HepG2 (cell line): Measurements from ENCODE around the gene VAV2. TPM values are rescaled to one million over a fixed set of nuclear protein-coding genes. Genes with fewer than 3 reads are reported as not detected.

Experiments used
- ATAC-seq: fragments of 200-7000 bp; cut with Tn5 transposase; 3 replicates; pipeline ENCODE4 v1.9.1; 2020; ENCODE audit warnings: mild to moderate bottlenecking, moderate library complexity
- BruUV-seq: library from RNA; stranded (reverse); fragments of 400-500 nt; replicated peaks from 2 replicates; lab custom pipeline; 2021; lab: Mats Ljungman, UMichigan
- CTCF ChIA-PET: fragments of 300-600 bp; formaldehyde crosslinking; extraction: SDS; loops from one replicate; lab custom pipeline; 2021; ENCODE audit warnings: low total read pairs, inconsistent platforms, low intra/inter-chr PET ratio; lab: Yijun Ruan, JAX
- POLR2A ChIA-PET: fragments of 350-600 bp; sonication (Branson Sonifier 250); formaldehyde crosslinking; loops from one replicate; lab custom pipeline; 2020; ENCODE audit warnings: antibody characterized with exemption, inconsistent platforms; lab: Yijun Ruan, JAX
- DNase-seq: peaks from one replicate; pipeline ENCODE4 v3.0.0-alpha.2; 2015; ENCODE audit warnings: low spot score
- FAIRE-seq: peaks from 3 replicates; lab custom pipeline; 2011; peaks lifted over from hg19 to GRCh38; lab: Jason Lieb, UNC
- H2AFZ ChIP-seq: one replicate; pipeline ENCODE4 v1.6.1; 2011; ENCODE audit warnings: low read length, inconsistent platforms
- H3K27ac ChIP-seq: fragments of 300-600 bp; 3 replicates; pipeline ENCODE4 v1.8.0; 2011; ENCODE audit warnings: mixed run types, mild to moderate bottlenecking, mixed read lengths, low read length, inconsistent platforms; ENCODE audit not compliant: insufficient read depth; ENCODE audit errors: extremely low read length
- H3K27me3 ChIP-seq, 2 experiments: fragments of 200-600 bp in 1 of 2; 2 replicates in 1 of 2; 3 replicates in 1 of 2; pipeline versions ENCODE4 v1.6.0 to v1.8.0; 2011; ENCODE audit warnings: low read length in 2 of 2, mild to moderate bottlenecking in 2 of 2, moderate library complexity in 2 of 2, inconsistent platforms in 1 of 2; ENCODE audit not compliant: insufficient read depth in 2 of 2, control insufficient read depth in 1 of 2
- H3K36me3 ChIP-seq, 2 experiments: fragments of 200-600 bp in 1 of 2; replicated peaks in 1 of 2; 2 replicates in 1 of 2; 3 replicates in 1 of 2; pipeline versions ENCODE4 v1.5.1 to v1.8.0; 2011; ENCODE audit warnings: low read length in 2 of 2, inconsistent platforms in 1 of 2; ENCODE audit not compliant: insufficient read depth in 2 of 2, control insufficient read depth in 1 of 2
- H3K4me1 ChIP-seq: 2 replicates; pipeline ENCODE4 v1.5.1; 2012; ENCODE audit warnings: low read length, inconsistent platforms; ENCODE audit not compliant: insufficient read depth
- H3K4me2 ChIP-seq: 2 replicates; pipeline ENCODE4 v1.6.0; 2011; ENCODE audit warnings: low read depth, low read length, inconsistent platforms
- H3K4me3 ChIP-seq, 3 experiments: fragments of 200-600 bp in 1 of 3; sonication (generic), shearing (Covaris generic) in 1 of 3; replicated peaks in 1 of 3; 2 replicates each; pipeline ENCODE4 v1.5.1; 2011 to 2016; ENCODE audit warnings: low read length in 3 of 3, inconsistent platforms in 2 of 3, low read depth in 2 of 3, mild to moderate bottlenecking in 2 of 3, control low read depth in 1 of 3, mixed read lengths in 1 of 3; ENCODE audit not compliant: insufficient read depth in 1 of 3
- H3K79me2 ChIP-seq: one replicate; pipeline ENCODE4 v1.6.1; 2011; ENCODE audit warnings: low read length, inconsistent platforms; ENCODE audit not compliant: insufficient read depth
- H3K9ac ChIP-seq: 2 replicates; pipeline ENCODE4 v1.6.0; 2011; ENCODE audit warnings: mild to moderate bottlenecking, low read depth, low read length, inconsistent platforms; ENCODE audit not compliant: insufficient read depth
- H3K9me3 ChIP-seq: 2 replicates; pipeline ENCODE4 v1.5.1; 2012; ENCODE audit warnings: mild to moderate bottlenecking, low read length
- H4K20me1 ChIP-seq: 2 replicates; pipeline ENCODE4 v1.6.0; 2011; ENCODE audit warnings: inconsistent platforms, mild to moderate bottlenecking, low read length, moderate library complexity; ENCODE audit not compliant: insufficient read depth
- ELF1 ChIP-seq: sonication (generic); formaldehyde crosslinking; IDR thresholded peaks from 2 replicates; pipeline ENCODE4 v1.4.0; 2020; ENCODE audit warnings: missing genetic modification reagents
- HDAC1 ChIP-seq: sonication (generic); formaldehyde crosslinking; IDR thresholded peaks from 2 replicates; pipeline ENCODE4 v1.5.1; 2020; ENCODE audit warnings: mild to moderate bottlenecking, missing genetic modification reagents
- HNF4A ChIP-seq: sonication (generic); formaldehyde crosslinking; IDR thresholded peaks from 2 replicates; pipeline ENCODE4 v1.4.0; 2020; ENCODE audit warnings: missing genetic modification reagents
- KDM4B ChIP-seq: sonication (generic); formaldehyde crosslinking; IDR thresholded peaks from 2 replicates; pipeline ENCODE4 v1.4.0; 2020; ENCODE audit warnings: missing genetic modification reagents
- KDM5A ChIP-seq: fragments of 200-600 bp; sonication (generic); IDR thresholded peaks from 2 replicates; pipeline ENCODE4 v1.7.0; 2018; ENCODE audit warnings: antibody characterized with exemption, mild to moderate bottlenecking, low read length, borderline replicate concordance
- NFKBIZ ChIP-seq: IDR thresholded peaks from 2 replicates; pipeline ENCODE4 v1.6.1; 2018; ENCODE audit warnings: missing genetic modification reagents, missing compliant biosample characterization
- ZBTB21 ChIP-seq: sonication (generic); formaldehyde crosslinking; IDR thresholded peaks from 2 replicates; pipeline ENCODE4 v1.4.0; 2020; ENCODE audit warnings: missing genetic modification reagents
- ZFX ChIP-seq: sonication (generic); formaldehyde crosslinking; IDR thresholded peaks from 2 replicates; pipeline ENCODE4 v1.4.0; 2020; ENCODE audit warnings: mild to moderate bottlenecking, low read depth, missing genetic modification reagents, moderate library complexity
- ZNF747 ChIP-seq: sonication (generic); formaldehyde crosslinking; IDR thresholded peaks from 2 replicates; pipeline ENCODE4 v1.8.1; 2023; ENCODE audit warnings: missing genetic modification reagents, mild to moderate bottlenecking, borderline replicate concordance
- ZNF780A ChIP-seq: sonication (generic); formaldehyde crosslinking; IDR thresholded peaks from 2 replicates; pipeline ENCODE4 v1.8.0; 2022; ENCODE audit warnings: mild to moderate bottlenecking, missing genetic modification reagents, moderate library complexity
- ZNF883 ChIP-seq: sonication (generic); formaldehyde crosslinking; IDR thresholded peaks from 2 replicates; pipeline ENCODE4 v1.5.1; 2020; ENCODE audit warnings: mild to moderate bottlenecking, missing genetic modification reagents; ENCODE audit errors: not compliant biosample characterization
- WGBS: methylation state at CpG from one replicate; pipeline ENCODE4 v1.1.6; 2017; ENCODE audit warnings: low lambda C conversion rate; 5-methylcytosine and 5-hydroxymethylcytosine counted together
- in situ Hi-C: cut with HindIII; loops from 2 replicates; pipeline ENCODE4 v1.10.0; 2017; ENCODE audit warnings: low pct_unique_long_range_greater_than_20kb; ENCODE audit not compliant: extremely low pct_ligation_motif_present
- intact Hi-C: fragments of 100-400 bp; cut with micrococcal nuclease; formaldehyde crosslinking; loops from one replicate; pipeline ENCODE4 v1.10.0; 2022; ENCODE audit not compliant: unreplicated experiment
- polyA plus RNA-seq, 8 experiments: library from polyadenylated mRNA; depleted of rRNA in 3 of 8; stranded (reverse) in 7 of 8; unstranded in 1 of 8; fragments of >200 nt; fragmentation: Illumina TruSeq in 4 of 8; extraction: Trizol in 4 of 8; gene quantifications; 2 replicates each; pipeline versions ENCODE4 v1.2.1 to v1.2.3, GENCODE V29; 2011 to 2016; ENCODE audit warnings: low read depth in 4 of 8, missing spikeins in 1 of 8, mixed read lengths in 1 of 8; ENCODE audit not compliant: insufficient read depth in 1 of 8
- total RNA-seq, 5 experiments: library from RNA; depleted of rRNA; stranded (reverse); fragments of >200 nt; fragmentation: Illumina TruSeq; extraction: Trizol; gene quantifications; 2 replicates each; pipeline ENCODE4 v1.2.3, GENCODE V29; 2016; ENCODE audit warnings: low read depth in 1 of 5
- TF ChIP-seq, protein P1 (sequence below): sonication (generic); formaldehyde crosslinking; IDR thresholded peaks from 2 replicates; pipeline ENCODE4 v1.8.0; 2023; ENCODE audit warnings: mild to moderate bottlenecking, missing genetic modification reagents
- TF ChIP-seq, protein P2 (sequence below): sonication (generic); formaldehyde crosslinking; IDR thresholded peaks from 2 replicates; pipeline ENCODE4 v1.8.1; 2023; ENCODE audit warnings: mild to moderate bottlenecking, missing genetic modification reagents
- TF ChIP-seq, protein P3 (sequence below): sonication (generic); formaldehyde crosslinking; IDR thresholded peaks from 2 replicates; pipeline ENCODE4 v1.4.0; 2020; ENCODE audit warnings: missing genetic modification reagents
- TF ChIP-seq, protein P4 (sequence below): sonication (generic); formaldehyde crosslinking; IDR thresholded peaks from 2 replicates; pipeline ENCODE4 v1.4.0; 2020; ENCODE audit warnings: missing genetic modification reagents, borderline replicate concordance

Gene VAV2
- total and polyA plus RNA-seq, 2 of the 13 experiments (the other 11 are each of a cell fraction or from before 2014, with no cell fraction given) = 22.5 to 22.9 TPM

DNA sequence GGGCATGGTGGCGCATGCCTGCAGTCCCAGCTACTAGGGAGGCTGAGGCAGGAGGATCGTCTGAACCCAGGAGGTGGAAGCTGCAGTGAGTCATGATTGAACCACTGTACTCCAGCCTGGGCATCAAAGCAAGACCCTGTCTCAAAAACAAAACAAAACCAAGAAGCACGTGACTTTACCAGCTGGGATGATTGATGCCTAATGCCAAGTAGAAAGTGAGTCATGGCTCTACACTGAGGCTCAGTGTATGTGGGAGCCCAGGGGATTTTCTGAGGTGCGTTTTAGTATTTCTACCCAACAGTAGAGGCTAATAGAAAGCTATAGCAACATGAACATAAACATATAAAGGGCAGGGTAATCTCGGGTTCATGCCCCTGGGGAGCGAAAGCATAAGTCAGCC is 19.3 kb upstream of the VAV2 start (continued):
- TF ChIP-seq ZNF747 (CRISPR knock-in tag) = no peak
- TF ChIP-seq, protein P1, sequence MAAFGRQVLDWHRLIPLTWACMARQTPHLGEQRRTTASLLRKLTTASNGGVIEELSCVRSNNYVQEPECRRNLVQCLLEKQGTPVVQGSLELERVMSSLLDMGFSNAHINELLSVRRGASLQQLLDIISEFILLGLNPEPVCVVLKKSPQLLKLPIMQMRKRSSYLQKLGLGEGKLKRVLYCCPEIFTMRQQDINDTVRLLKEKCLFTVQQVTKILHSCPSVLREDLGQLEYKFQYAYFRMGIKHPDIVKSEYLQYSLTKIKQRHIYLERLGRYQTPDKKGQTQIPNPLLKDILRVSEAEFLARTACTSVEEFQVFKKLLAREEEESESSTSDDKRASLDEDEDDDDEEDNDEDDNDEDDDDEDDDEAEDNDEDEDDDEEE (CRISPR knock-in tag) = no peak
- TF ChIP-seq, protein P2, sequence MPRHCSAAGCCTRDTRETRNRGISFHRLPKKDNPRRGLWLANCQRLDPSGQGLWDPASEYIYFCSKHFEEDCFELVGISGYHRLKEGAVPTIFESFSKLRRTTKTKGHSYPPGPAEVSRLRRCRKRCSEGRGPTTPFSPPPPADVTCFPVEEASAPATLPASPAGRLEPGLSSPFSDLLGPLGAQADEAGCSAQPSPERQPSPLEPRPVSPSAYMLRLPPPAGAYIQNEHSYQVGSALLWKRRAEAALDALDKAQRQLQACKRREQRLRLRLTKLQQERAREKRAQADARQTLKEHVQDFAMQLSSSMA (CRISPR knock-in tag) = no peak
- TF ChIP-seq, all 625 proteins: peak for 0

DNA sequence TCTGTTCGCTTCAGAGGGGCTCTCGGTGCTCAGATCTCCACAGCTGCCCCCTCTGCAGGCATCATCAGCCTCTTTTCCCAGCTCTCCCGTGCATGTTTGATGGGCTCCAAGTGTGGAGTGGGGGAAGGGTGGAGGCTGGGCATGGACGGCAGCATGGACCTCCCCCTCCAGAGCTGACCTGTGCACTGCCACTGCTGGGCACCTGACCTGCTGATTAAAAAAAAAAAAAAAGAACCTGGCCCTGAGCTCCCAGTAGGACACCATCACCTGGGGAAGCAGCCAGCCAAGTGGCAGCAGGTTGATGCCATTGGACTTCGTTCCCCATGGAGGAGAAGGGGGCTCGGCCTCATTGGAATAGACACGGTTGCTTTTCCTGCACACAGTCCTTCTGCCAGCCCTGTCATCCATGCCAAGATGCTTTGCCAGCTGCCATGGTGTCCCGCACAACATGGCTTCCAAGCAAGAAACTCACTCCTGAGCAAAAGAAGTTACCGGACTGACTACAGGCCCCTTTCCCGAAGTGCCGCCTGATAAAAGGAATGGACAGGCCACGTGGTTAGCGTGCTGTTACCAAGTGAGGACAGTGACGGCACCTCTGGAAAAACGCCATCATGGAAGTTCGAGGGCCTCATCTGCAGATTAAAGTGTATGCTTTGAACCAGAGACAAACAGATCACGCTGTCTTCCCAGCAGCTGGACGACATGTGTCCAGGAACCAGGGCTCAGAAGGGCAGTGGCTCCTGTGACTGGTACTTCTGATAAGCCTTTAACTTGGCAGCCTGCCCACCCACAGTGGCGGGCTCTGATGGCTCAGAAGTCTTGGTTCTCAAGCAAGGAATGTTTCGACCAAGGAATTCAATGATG is 18.4 kb upstream of the VAV2 start:
- Histone ChIP-seq H3K27me3 (peaks cover 2 to 18% of the 10 kb centered on the region in 2 experiments; a peak in 3 of 5 replicates), H3K9ac (no peak overlapping the region), H3K9me3 (peaks cover 9% of the 10 kb centered on the region), H3K27ac (no peak overlapping the region), H3K4me3 (peak overlapping the region in 1 of 3 experiments; percentile 31; a peak in 1 of 6 replicates), H3K4me1 (peaks cover 16% of the 10 kb centered on the region), H3K79me2 (no peaks in the 10 kb centered on the region), H3K36me3 (no peaks in the 10 kb centered on the region), H2AFZ (no peak overlapping the region), H3K4me2 (peak overlapping the region; percentile 45), H4K20me1 (no peaks in the 10 kb centered on the region)
- no TSS peak for BruUV-seq
- in situ Hi-C loops (no loop called here), intact Hi-C loops (no loop called here)
- CTCF ChIA-PET = no interaction called here
- WGBS = 34% methylated on average over 10 of the region's 20 CpGs
- DNase-seq (peak; percentile 58), ATAC-seq (peak; percentile 60; the same call in 2 of the 3 replicates), FAIRE-seq (no peak)
- POLR2A ChIA-PET = interaction anchor here (1.5 kb wide), 1 partner anchor 980 kb away, joined by 4 read pairs; no protein-coding TSS in a partner anchor
- no peak for TF ChIP-seq KDM5A
- no peak for TF ChIP-seq KDM4B (CRISPR knock-in tag)
- TF ChIP-seq, protein P3, sequence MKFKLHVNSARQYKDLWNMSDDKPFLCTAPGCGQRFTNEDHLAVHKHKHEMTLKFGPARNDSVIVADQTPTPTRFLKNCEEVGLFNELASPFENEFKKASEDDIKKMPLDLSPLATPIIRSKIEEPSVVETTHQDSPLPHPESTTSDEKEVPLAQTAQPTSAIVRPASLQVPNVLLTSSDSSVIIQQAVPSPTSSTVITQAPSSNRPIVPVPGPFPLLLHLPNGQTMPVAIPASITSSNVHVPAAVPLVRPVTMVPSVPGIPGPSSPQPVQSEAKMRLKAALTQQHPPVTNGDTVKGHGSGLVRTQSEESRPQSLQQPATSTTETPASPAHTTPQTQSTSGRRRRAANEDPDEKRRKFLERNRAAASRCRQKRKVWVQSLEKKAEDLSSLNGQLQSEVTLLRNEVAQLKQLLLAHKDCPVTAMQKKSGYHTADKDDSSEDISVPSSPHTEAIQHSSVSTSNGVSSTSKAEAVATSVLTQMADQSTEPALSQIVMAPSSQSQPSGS (CRISPR knock-in tag) = peak; percentile 24; the same call in 1 of the 2 replicates
- TF ChIP-seq, protein P4, sequence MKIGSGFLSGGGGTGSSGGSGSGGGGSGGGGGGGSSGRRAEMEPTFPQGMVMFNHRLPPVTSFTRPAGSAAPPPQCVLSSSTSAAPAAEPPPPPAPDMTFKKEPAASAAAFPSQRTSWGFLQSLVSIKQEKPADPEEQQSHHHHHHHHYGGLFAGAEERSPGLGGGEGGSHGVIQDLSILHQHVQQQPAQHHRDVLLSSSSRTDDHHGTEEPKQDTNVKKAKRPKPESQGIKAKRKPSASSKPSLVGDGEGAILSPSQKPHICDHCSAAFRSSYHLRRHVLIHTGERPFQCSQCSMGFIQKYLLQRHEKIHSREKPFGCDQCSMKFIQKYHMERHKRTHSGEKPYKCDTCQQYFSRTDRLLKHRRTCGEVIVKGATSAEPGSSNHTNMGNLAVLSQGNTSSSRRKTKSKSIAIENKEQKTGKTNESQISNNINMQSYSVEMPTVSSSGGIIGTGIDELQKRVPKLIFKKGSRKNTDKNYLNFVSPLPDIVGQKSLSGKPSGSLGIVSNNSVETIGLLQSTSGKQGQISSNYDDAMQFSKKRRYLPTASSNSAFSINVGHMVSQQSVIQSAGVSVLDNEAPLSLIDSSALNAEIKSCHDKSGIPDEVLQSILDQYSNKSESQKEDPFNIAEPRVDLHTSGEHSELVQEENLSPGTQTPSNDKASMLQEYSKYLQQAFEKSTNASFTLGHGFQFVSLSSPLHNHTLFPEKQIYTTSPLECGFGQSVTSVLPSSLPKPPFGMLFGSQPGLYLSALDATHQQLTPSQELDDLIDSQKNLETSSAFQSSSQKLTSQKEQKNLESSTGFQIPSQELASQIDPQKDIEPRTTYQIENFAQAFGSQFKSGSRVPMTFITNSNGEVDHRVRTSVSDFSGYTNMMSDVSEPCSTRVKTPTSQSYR = 0 out of 2 replicates have a peak, but pooled peaks have one; percentile 19
- no peak for TF ChIP-seq ZFX (CRISPR knock-in tag)
- 0 out of 2 replicates have a peak, but pooled peaks have one; percentile 23 for TF ChIP-seq NFKBIZ
- peak; percentile 20; the same call in 1 of the 2 replicates for TF ChIP-seq HDAC1 (CRISPR knock-in tag)
- TF ChIP-seq ZNF780A (CRISPR knock-in tag) = 0 out of 2 replicates have a peak, but pooled peaks have one; percentile 41
- TF ChIP-seq ZNF883 (CRISPR knock-in tag) = no peak
- TF ChIP-seq ZBTB21 (CRISPR knock-in tag) = 0 out of 2 replicates have a peak, but pooled peaks have one; percentile 20
- TF ChIP-seq ELF1 (CRISPR knock-in tag) = 0 out of 2 replicates have a peak, but pooled peaks have one; percentile 12
- peak; percentile 52 for TF ChIP-seq HNF4A (CRISPR knock-in tag)
